K562 (cell line): Measurements from ENCODE around the gene PRRC2C. TPM values are rescaled to one million over a fixed set of nuclear protein-coding genes. Genes with fewer than 3 reads are reported as not detected.

Experiments
- ATAC-seq: fragments of 200-7000 bp; cut with Tn5 transposase; 3 replicates; pipeline ENCODE4 v1.9.1; 2020; ENCODE audit warnings: moderate library complexity
- BruUV-seq: library from RNA; stranded (reverse); fragments of 400-500 nt; replicated peaks from 2 replicates; lab custom pipeline; 2021; lab: Mats Ljungman, UMichigan
- CTCF ChIA-PET: fragments of 300-600 bp; formaldehyde crosslinking; extraction: SDS; loops from one replicate; lab custom pipeline; 2021; ENCODE audit warnings: low intra/inter-chr PET ratio; lab: Yijun Ruan, JAX
- POLR2A ChIA-PET: fragments of 300-600, 350-650 bp; sonication (Branson Sonifier 250); formaldehyde crosslinking; extraction: SDS; loops from one replicate; lab custom pipeline; 2021; ENCODE audit warnings: antibody characterized with exemption, inconsistent platforms; lab: Yijun Ruan, JAX
- DNase-seq, 4 experiments: peaks; one replicate each; pipeline versions ENCODE4 v3.0.0 to v3.0.0-alpha.2; 2011 to 2018; ENCODE audit warnings: low spot score in 3 of 4, mixed read lengths in 3 of 4; ENCODE audit errors: extremely low read depth in 1 of 4
- FAIRE-seq: peaks from 2 replicates; lab custom pipeline; 2011; peaks lifted over from hg19 to GRCh38; lab: Jason Lieb, UNC
- H2AFZ ChIP-seq: 2 replicates; pipeline ENCODE4 v1.6.0; 2011; ENCODE audit warnings: low read depth, low read length, control low read depth, inconsistent platforms
- H3K27ac ChIP-seq: fragments of 200-600 bp; 3 replicates; pipeline ENCODE4 v1.8.0; 2011; ENCODE audit warnings: low read depth, mild to moderate bottlenecking, control low read depth, inconsistent platforms, low read length, moderate library complexity, mixed read lengths; ENCODE audit errors: extremely low read depth
- H3K27me3 ChIP-seq, 2 experiments: fragments of 300-600 bp in 1 of 2; 2 replicates in 1 of 2; 3 replicates in 1 of 2; pipeline versions ENCODE4 v1.6.0 to v1.8.0; 2011; ENCODE audit warnings: inconsistent platforms in 2 of 2, low read length in 2 of 2, mild to moderate bottlenecking in 1 of 2, mixed read lengths in 1 of 2, moderate library complexity in 1 of 2; ENCODE audit not compliant: control insufficient read depth in 2 of 2, insufficient read depth in 2 of 2
- H3K36me3 ChIP-seq: fragments of 300-600 bp; 3 replicates; pipeline ENCODE4 v1.8.0; 2011; ENCODE audit warnings: mild to moderate bottlenecking, low read length, inconsistent platforms; ENCODE audit not compliant: control insufficient read depth, insufficient read depth
- H3K4me1 ChIP-seq, 2 experiments: fragments of 200-600 bp in 1 of 2; replicated peaks in 1 of 2; 2 replicates in 1 of 2; 3 replicates in 1 of 2; pipeline versions ENCODE4 v1.5.1 to v1.8.0; 2011; ENCODE audit warnings: inconsistent platforms in 2 of 2, low read length in 2 of 2, mild to moderate bottlenecking in 1 of 2, mixed read lengths in 1 of 2, moderate library complexity in 1 of 2; ENCODE audit not compliant: control insufficient read depth in 2 of 2, insufficient read depth in 2 of 2
- H3K4me2 ChIP-seq: 2 replicates; pipeline ENCODE4 v1.6.1; 2011; ENCODE audit warnings: low read length, control low read depth, inconsistent platforms, mixed read lengths; ENCODE audit not compliant: insufficient read depth
- H3K4me3 ChIP-seq: fragments of 200-600 bp; sonication (generic), shearing (Covaris generic); 2 replicates; pipeline ENCODE4 v1.5.1; 2016; ENCODE audit warnings: control low read depth, inconsistent platforms
- H3K79me2 ChIP-seq: fragments of 200-600 bp; 3 replicates; pipeline ENCODE4 v1.8.0; 2011; ENCODE audit warnings: low read length, inconsistent platforms; ENCODE audit not compliant: control insufficient read depth, insufficient read depth
- H3K9ac ChIP-seq, 2 experiments: 2 replicates each; pipeline versions ENCODE4 v1.6.0 to v1.6.1; 2011; ENCODE audit warnings: low read depth in 2 of 2, low read length in 2 of 2, control low read depth in 1 of 2, inconsistent platforms in 1 of 2, mild to moderate bottlenecking in 1 of 2, mixed read lengths in 1 of 2; ENCODE audit not compliant: insufficient read depth in 1 of 2
- H3K9me1 ChIP-seq: one replicate; pipeline ENCODE4 v1.6.0; 2011; ENCODE audit warnings: inconsistent platforms, mild to moderate bottlenecking, low read length, moderate library complexity; ENCODE audit not compliant: control insufficient read depth, insufficient read depth
- H3K9me3 ChIP-seq: replicated peaks from 2 replicates; pipeline ENCODE4 v1.5.1; 2011; ENCODE audit warnings: low read depth, low read length, inconsistent platforms; ENCODE audit not compliant: control insufficient read depth, insufficient read depth
- H4K20me1 ChIP-seq: replicated peaks from 2 replicates; pipeline ENCODE4 v1.6.1; 2011; ENCODE audit warnings: low read length, inconsistent platforms, mixed read lengths; ENCODE audit not compliant: control insufficient read depth, insufficient read depth
- HNRNPL ChIP-seq: fragments of 200-400 bp; formaldehyde crosslinking; IDR thresholded peaks from 2 replicates; pipeline ENCODE4 v1.6.1; 2017; ENCODE audit warnings: low read depth, mild to moderate bottlenecking, low read length
- MTF1 ChIP-seq: fragments of 250-450 bp; sonication (Bioruptor Pico); IDR thresholded peaks from 2 replicates; pipeline ENCODE4 v1.9.0; 2021; ENCODE audit warnings: moderate library complexity, mild to moderate bottlenecking, inconsistent platforms, borderline replicate concordance
- TCFL5 ChIP-seq: fragments of 250-450 bp; sonication (Bioruptor Pico); conservative IDR thresholded peaks from 2 replicates; pipeline ENCODE4 v1.6.1; 2021; ENCODE audit warnings: mild to moderate bottlenecking, moderate library complexity, matching md5 sums
- WGBS: fragments of 100-300 bp; shearing (Covaris generic); methylation state at CpG from one replicate; pipeline ENCODE4 v1.1.6; 2016; ENCODE audit warnings: low coverage, mixed read lengths; ENCODE audit not compliant: insufficient coverage; ENCODE audit errors: missing lambda C conversion rate; 5-methylcytosine and 5-hydroxymethylcytosine counted together
- in situ Hi-C: fragments of 300-500 bp; cut with MboI; formaldehyde crosslinking; loops from 4 replicates; pipeline ENCODE4 v1.15.0; 2018; ENCODE audit warnings: inconsistent platforms, mixed read lengths
- intact Hi-C: fragments of 100-400 bp; cut with micrococcal nuclease; formaldehyde crosslinking; loops from 2 replicates; pipeline ENCODE4 v1.14.2; 2022
- polyA plus RNA-seq, 8 experiments: library from polyadenylated mRNA; depleted of rRNA in 4 of 8; stranded (reverse) in 5 of 8; unstranded in 3 of 8; fragments of >200 nt; fragmentation: Nextera tagmentation in 2 of 8; fragmentation: Illumina TruSeq in 1 of 8; extraction: Ambion mirVana in 2 of 8; extraction: Trizol in 1 of 8; gene quantifications; 2 replicates each; pipeline versions ENCODE4 v1.2.1 to v1.2.3, GENCODE V29; 2011 to 2014; ENCODE audit warnings: inconsistent platforms in 1 of 8, missing spikeins in 1 of 8
- total RNA-seq, 7 experiments: library from RNA; depleted of rRNA in 6 of 7; stranded (reverse); fragments of >200 nt in 6 of 7; fragmentation: Illumina TruSeq in 2 of 7; extraction: Trizol in 2 of 7; gene quantifications; 2 replicates each; pipeline versions ENCODE4 v1.2.1 to v1.2.3, GENCODE V29; 2011 to 2021; ENCODE audit warnings: low replicate concordance in 1 of 7
- TF ChIP-seq, protein P1 (sequence below), 2 experiments: fragments of 450-650 bp in 1 of 2; sonication (generic) in 1 of 2; formaldehyde crosslinking in 1 of 2; IDR thresholded peaks in 1 of 2; conservative IDR thresholded peaks in 1 of 2; 2 replicates each; pipeline versions ENCODE4 v1.6.1 to v1.8.1; 2016 to 2023; ENCODE audit warnings: mild to moderate bottlenecking in 2 of 2, moderate library complexity in 2 of 2, inconsistent platforms in 1 of 2, missing genetic modification reagents in 1 of 2
- TF ChIP-seq, protein P2 (sequence below): sonication (generic); formaldehyde crosslinking; IDR thresholded peaks from 2 replicates; pipeline ENCODE4 v1.8.0; 2022; ENCODE audit warnings: mild to moderate bottlenecking, low read depth, missing genetic modification reagents
- TF ChIP-seq, protein P3 (sequence below): fragments of 200-600 bp; sonication (generic); IDR thresholded peaks from one replicate; pipeline ENCODE4 v1.6.1; 2012; ENCODE audit warnings: mild to moderate bottlenecking, low read depth, low read length, inconsistent platforms

The PRRC2C gene
- total and polyA plus RNA-seq, 9 of the 15 experiments (the other 6 are each of a cell fraction or from before 2014, with no cell fraction given), result 61.9 to 237 (median 105) TPM

DNA sequence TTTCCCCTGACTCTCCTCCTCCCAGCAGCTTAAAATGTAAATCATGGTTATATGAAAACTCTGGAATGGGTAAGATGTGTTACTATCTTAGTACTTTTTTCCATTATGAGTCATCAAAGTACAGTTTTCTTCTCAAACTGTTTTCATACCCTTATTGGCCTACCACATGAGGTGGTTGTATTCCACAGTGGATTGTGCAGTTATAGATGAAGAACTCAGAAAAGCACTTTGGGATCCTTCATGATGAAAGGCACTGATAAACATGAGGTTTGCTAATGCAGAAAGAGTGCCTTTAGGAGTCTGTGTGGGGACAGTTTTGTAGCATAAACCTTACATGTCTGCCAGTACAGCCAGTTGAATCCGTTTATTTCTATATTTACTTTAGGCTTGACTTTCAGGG lies 104.7 kb downstream of the PRRC2C start:
- POLR2A ChIA-PET, result interaction anchor here (0.6 kb wide), 1 partner anchor 27 kb away, joined by 3 read pairs; no protein-coding TSS in a partner anchor
- TF ChIP-seq, protein P1, sequence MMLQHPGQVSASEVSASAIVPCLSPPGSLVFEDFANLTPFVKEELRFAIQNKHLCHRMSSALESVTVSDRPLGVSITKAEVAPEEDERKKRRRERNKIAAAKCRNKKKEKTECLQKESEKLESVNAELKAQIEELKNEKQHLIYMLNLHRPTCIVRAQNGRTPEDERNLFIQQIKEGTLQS (IDR thresholded peaks at IDR 0.05), result peak; percentile 33; the same call in 1 of the 2 replicates
- TF ChIP-seq, protein P1 (CRISPR knock-in tag; conservative IDR thresholded peaks at IDR 0.05), result no peak
- TF ChIP-seq HNRNPL (no peak), TCFL5 (CRISPR knock-in tag) (no peak), MTF1 (CRISPR knock-in tag) (no peak)
- TF ChIP-seq, protein P2, sequence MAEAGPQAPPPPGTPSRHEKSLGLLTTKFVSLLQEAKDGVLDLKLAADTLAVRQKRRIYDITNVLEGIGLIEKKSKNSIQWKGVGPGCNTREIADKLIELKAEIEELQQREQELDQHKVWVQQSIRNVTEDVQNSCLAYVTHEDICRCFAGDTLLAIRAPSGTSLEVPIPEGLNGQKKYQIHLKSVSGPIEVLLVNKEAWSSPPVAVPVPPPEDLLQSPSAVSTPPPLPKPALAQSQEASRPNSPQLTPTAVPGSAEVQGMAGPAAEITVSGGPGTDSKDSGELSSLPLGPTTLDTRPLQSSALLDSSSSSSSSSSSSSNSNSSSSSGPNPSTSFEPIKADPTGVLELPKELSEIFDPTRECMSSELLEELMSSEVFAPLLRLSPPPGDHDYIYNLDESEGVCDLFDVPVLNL, result no peak
- TF ChIP-seq, protein P3, sequence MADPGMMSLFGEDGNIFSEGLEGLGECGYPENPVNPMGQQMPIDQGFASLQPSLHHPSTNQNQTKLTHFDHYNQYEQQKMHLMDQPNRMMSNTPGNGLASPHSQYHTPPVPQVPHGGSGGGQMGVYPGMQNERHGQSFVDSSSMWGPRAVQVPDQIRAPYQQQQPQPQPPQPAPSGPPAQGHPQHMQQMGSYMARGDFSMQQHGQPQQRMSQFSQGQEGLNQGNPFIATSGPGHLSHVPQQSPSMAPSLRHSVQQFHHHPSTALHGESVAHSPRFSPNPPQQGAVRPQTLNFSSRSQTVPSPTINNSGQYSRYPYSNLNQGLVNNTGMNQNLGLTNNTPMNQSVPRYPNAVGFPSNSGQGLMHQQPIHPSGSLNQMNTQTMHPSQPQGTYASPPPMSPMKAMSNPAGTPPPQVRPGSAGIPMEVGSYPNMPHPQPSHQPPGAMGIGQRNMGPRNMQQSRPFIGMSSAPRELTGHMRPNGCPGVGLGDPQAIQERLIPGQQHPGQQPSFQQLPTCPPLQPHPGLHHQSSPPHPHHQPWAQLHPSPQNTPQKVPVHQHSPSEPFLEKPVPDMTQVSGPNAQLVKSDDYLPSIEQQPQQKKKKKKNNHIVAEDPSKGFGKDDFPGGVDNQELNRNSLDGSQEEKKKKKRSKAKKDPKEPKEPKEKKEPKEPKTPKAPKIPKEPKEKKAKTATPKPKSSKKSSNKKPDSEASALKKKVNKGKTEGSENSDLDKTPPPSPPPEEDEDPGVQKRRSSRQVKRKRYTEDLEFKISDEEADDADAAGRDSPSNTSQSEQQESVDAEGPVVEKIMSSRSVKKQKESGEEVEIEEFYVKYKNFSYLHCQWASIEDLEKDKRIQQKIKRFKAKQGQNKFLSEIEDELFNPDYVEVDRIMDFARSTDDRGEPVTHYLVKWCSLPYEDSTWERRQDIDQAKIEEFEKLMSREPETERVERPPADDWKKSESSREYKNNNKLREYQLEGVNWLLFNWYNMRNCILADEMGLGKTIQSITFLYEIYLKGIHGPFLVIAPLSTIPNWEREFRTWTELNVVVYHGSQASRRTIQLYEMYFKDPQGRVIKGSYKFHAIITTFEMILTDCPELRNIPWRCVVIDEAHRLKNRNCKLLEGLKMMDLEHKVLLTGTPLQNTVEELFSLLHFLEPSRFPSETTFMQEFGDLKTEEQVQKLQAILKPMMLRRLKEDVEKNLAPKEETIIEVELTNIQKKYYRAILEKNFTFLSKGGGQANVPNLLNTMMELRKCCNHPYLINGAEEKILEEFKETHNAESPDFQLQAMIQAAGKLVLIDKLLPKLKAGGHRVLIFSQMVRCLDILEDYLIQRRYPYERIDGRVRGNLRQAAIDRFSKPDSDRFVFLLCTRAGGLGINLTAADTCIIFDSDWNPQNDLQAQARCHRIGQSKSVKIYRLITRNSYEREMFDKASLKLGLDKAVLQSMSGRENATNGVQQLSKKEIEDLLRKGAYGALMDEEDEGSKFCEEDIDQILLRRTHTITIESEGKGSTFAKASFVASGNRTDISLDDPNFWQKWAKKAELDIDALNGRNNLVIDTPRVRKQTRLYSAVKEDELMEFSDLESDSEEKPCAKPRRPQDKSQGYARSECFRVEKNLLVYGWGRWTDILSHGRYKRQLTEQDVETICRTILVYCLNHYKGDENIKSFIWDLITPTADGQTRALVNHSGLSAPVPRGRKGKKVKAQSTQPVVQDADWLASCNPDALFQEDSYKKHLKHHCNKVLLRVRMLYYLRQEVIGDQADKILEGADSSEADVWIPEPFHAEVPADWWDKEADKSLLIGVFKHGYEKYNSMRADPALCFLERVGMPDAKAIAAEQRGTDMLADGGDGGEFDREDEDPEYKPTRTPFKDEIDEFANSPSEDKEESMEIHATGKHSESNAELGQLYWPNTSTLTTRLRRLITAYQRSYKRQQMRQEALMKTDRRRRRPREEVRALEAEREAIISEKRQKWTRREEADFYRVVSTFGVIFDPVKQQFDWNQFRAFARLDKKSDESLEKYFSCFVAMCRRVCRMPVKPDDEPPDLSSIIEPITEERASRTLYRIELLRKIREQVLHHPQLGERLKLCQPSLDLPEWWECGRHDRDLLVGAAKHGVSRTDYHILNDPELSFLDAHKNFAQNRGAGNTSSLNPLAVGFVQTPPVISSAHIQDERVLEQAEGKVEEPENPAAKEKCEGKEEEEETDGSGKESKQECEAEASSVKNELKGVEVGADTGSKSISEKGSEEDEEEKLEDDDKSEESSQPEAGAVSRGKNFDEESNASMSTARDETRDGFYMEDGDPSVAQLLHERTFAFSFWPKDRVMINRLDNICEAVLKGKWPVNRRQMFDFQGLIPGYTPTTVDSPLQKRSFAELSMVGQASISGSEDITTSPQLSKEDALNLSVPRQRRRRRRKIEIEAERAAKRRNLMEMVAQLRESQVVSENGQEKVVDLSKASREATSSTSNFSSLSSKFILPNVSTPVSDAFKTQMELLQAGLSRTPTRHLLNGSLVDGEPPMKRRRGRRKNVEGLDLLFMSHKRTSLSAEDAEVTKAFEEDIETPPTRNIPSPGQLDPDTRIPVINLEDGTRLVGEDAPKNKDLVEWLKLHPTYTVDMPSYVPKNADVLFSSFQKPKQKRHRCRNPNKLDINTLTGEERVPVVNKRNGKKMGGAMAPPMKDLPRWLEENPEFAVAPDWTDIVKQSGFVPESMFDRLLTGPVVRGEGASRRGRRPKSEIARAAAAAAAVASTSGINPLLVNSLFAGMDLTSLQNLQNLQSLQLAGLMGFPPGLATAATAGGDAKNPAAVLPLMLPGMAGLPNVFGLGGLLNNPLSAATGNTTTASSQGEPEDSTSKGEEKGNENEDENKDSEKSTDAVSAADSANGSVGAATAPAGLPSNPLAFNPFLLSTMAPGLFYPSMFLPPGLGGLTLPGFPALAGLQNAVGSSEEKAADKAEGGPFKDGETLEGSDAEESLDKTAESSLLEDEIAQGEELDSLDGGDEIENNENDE, result no peak

More for the DNA sequence above, 104.7 kb downstream of the PRRC2C start:
- 52% methylated on average over 1 of the region's 1 CpG for WGBS
- Histone ChIP-seq H3K4me1 (no peaks in the 10 kb centered on the region), H3K36me3 (peaks cover 74% of the 10 kb centered on the region), H3K27ac (no peak overlapping the region), H3K79me2 (no peaks in the 10 kb centered on the region), H3K27me3 (no peaks in the 10 kb centered on the region), H3K4me2 (no peak overlapping the region), H3K9me3 (no peaks in the 10 kb centered on the region), H3K9me1 (no peaks in the 10 kb centered on the region), H2AFZ (no peak overlapping the region), H3K4me3 (no peak overlapping the region), H4K20me1 (no peaks in the 10 kb centered on the region), H3K9ac (no peak overlapping the region)
- DNase-seq (no peak), FAIRE-seq (no peak), ATAC-seq (no peak)
- intact Hi-C loops, result no loop called here
- in situ Hi-C loops, result no loop called here
- CTCF ChIA-PET, result interaction anchor here (0.6 kb wide), 1 partner anchor 9 kb away, joined by 3 read pairs; no protein-coding TSS in a partner anchor
- no TSS peak for BruUV-seq
